GM23338 (cell line): Measurements from ENCODE around the gene MYO6. TPM values are rescaled to one million over a fixed set of nuclear protein-coding genes. Genes with fewer than 3 reads are reported as not detected.

Experiments
- ATAC-seq: fragments of 200-7000 bp; cut with Tn5 transposase; 3 replicates; pipeline ENCODE4 v1.9.1; 2020
- DNase-seq: peaks from one replicate; pipeline ENCODE4 v3.0.0-alpha.2; 2015; ENCODE audit warnings: low spot score
- H2AFZ ChIP-seq: fragments of 200-600 bp; sonication (generic); 2 replicates; pipeline ENCODE4 v1.8.0; 2016; ENCODE audit warnings: antibody characterized with exemption, mild to moderate bottlenecking, moderate library complexity
- H3F3A ChIP-seq: fragments of 200-600 bp; sonication (generic); replicated peaks from 2 replicates; pipeline ENCODE4 v1.8.0; 2017; ENCODE audit warnings: antibody characterized with exemption, mixed run types, low read depth
- H3K27ac ChIP-seq: fragments of 200-600 bp; sonication (generic); 2 replicates; pipeline ENCODE4 v1.6.1; 2016; ENCODE audit warnings: low read depth
- H3K27me3 ChIP-seq: fragments of 200-600 bp; sonication (generic); 2 replicates; pipeline ENCODE4 v1.8.0; 2016; ENCODE audit warnings: mild to moderate bottlenecking, mixed run types, moderate library complexity; ENCODE audit not compliant: insufficient read depth
- H3K36me3 ChIP-seq: fragments of 200-600 bp; sonication (generic); 2 replicates; pipeline ENCODE4 v1.8.0; 2016; ENCODE audit warnings: mild to moderate bottlenecking; ENCODE audit not compliant: insufficient read depth
- H3K4me1 ChIP-seq: fragments of 200-600 bp; sonication (generic); 2 replicates; pipeline ENCODE4 v1.8.0; 2016; ENCODE audit warnings: mild to moderate bottlenecking, moderate library complexity; ENCODE audit not compliant: insufficient read depth
- H3K4me2 ChIP-seq: fragments of 200-600 bp; sonication (generic); 2 replicates; pipeline ENCODE4 v1.7.1; 2017; ENCODE audit warnings: mixed run types
- H3K4me3 ChIP-seq: fragments of 200-600 bp; sonication (generic); 2 replicates; pipeline ENCODE4 v1.6.1; 2016; ENCODE audit warnings: mixed run types
- H3K79me2 ChIP-seq: fragments of 200-600 bp; sonication (generic); replicated peaks from 2 replicates; pipeline ENCODE4 v1.8.0; 2017; ENCODE audit warnings: mild to moderate bottlenecking; ENCODE audit not compliant: insufficient read depth
- H3K9me2 ChIP-seq: fragments of 200-600 bp; sonication (generic); 2 replicates; pipeline ENCODE4 v1.8.0; 2017; ENCODE audit not compliant: insufficient read depth
- H4K20me1 ChIP-seq: fragments of 200-600 bp; sonication (generic); replicated peaks from 2 replicates; pipeline ENCODE4 v1.8.0; 2017; ENCODE audit warnings: mild to moderate bottlenecking; ENCODE audit not compliant: insufficient read depth
- H3K27ac Mint-ChIP-seq: 2 replicates; pipeline ENCODE4 v1.8.0; 2020; ENCODE audit warnings: inconsistent platforms, mild to moderate bottlenecking, moderate library complexity, mixed read lengths
- H3K27me3 Mint-ChIP-seq: 3 replicates; pipeline ENCODE4 v1.8.0; 2022; ENCODE audit warnings: low read depth, mild to moderate bottlenecking, moderate library complexity, mixed read lengths, inconsistent platforms; ENCODE audit not compliant: insufficient read depth, poor library complexity
- H3K36me3 Mint-ChIP-seq: 3 replicates; pipeline ENCODE4 v1.8.0; 2021; ENCODE audit warnings: low read depth, mild to moderate bottlenecking, inconsistent platforms, moderate library complexity, mixed read lengths
- H3K4me1 Mint-ChIP-seq: 3 replicates; pipeline ENCODE4 v1.8.0; 2020; ENCODE audit warnings: mild to moderate bottlenecking, inconsistent platforms, mixed read lengths
- H3K4me3 Mint-ChIP-seq: 3 replicates; pipeline ENCODE4 v1.8.0; 2021; ENCODE audit warnings: moderate library complexity, mild to moderate bottlenecking, inconsistent platforms, mixed read lengths
- H3K9me3 Mint-ChIP-seq: 3 replicates; pipeline ENCODE4 v1.8.0; 2020; ENCODE audit warnings: moderate library complexity, mild to moderate bottlenecking, inconsistent platforms, mixed read lengths
- CREB1 ChIP-seq: fragments of 250-450 bp; sonication (Bioruptor Pico); IDR thresholded peaks from 2 replicates; pipeline ENCODE4 v1.5.0; 2020; ENCODE audit warnings: low read depth, mild to moderate bottlenecking, moderate library complexity
- ETS1 ChIP-seq: IDR thresholded peaks from 2 replicates; pipeline ENCODE4 v1.6.1; 2016; ENCODE audit warnings: antibody characterized with exemption
- EZH2 ChIP-seq: fragments of 200-600 bp; sonication (generic); IDR thresholded peaks from one replicate; pipeline ENCODE4 v1.8.0; 2017; ENCODE audit warnings: antibody characterized with exemption, mild to moderate bottlenecking, low read depth; ENCODE audit not compliant: unreplicated experiment
- NANOG ChIP-seq: IDR thresholded peaks from 2 replicates; pipeline ENCODE4 v1.6.1; 2016; ENCODE audit warnings: antibody characterized with exemption, borderline replicate concordance
- POLR2AphosphoS5 ChIP-seq: IDR thresholded peaks from 2 replicates; pipeline ENCODE4 v1.6.1; 2016; ENCODE audit warnings: antibody characterized with exemption, low read depth
- REST ChIP-seq: IDR thresholded peaks from one replicate; pipeline ENCODE4 v1.6.1; 2018; ENCODE audit warnings: antibody characterized with exemption; ENCODE audit not compliant: unreplicated experiment
- ZNF114 ChIP-seq: fragments of 250-450 bp; sonication (Bioruptor Pico); IDR thresholded peaks from 2 replicates; pipeline ENCODE4 v1.5.0; 2020; ENCODE audit warnings: mild to moderate bottlenecking, moderate library complexity
- ZNF331 ChIP-seq: fragments of 250-450 bp; sonication (Bioruptor Pico); IDR thresholded peaks from 2 replicates; pipeline ENCODE4 v1.5.0; 2020; ENCODE audit warnings: low read depth, mild to moderate bottlenecking, moderate library complexity
- ZNF462 ChIP-seq: fragments of 250-450 bp; sonication (Bioruptor Pico); IDR thresholded peaks from 2 replicates; pipeline ENCODE4 v1.5.0; 2020; ENCODE audit warnings: mild to moderate bottlenecking, moderate library complexity
- polyA plus RNA-seq: library from polyadenylated mRNA; unstranded; fragments of >200 nt; fragmentation: Nextera tagmentation; extraction: Ambion mirVana; gene quantifications from 2 replicates; pipeline ENCODE4 v1.2.1, GENCODE V29; 2016
- total RNA-seq: library from RNA; depleted of rRNA; stranded (reverse); fragments of >200 nt; shearing (Covaris generic); gene quantifications from 2 replicates; pipeline ENCODE4 v1.2.3, GENCODE V29; 2014

The MYO6 gene
- total and polyA plus RNA-seq, 2 experiments from 2014 or later: 21.8 to 33.0 TPM

GRCh38 chr6:75751443-75751842, 2.4 kb downstream of the MYO6 start (continued):
- TF ChIP-seq NANOG (no peak), EZH2 (no peak), POLR2AphosphoS5 (no peak), ZNF114 (CRISPR knock-in tag) (no peak), ETS1 (no peak), ZNF331 (no peak), REST (no peak)

GRCh38 chr6:75752365-75752764, 3.3 kb downstream of the MYO6 start:
- Histone ChIP-seq H3K27ac (no peak overlapping the region), H3K4me2 (no peak overlapping the region), H3K9me2 (no peaks in the 10 kb centered on the region), H3K27me3 (peaks cover 19% of the 10 kb centered on the region), H3K36me3 (no peaks in the 10 kb centered on the region), H3K79me2 (peaks cover 5% of the 10 kb centered on the region; the same call in 1 of the 2 replicates), H2AFZ (no peak overlapping the region), H3K4me3 (no peak overlapping the region), H3K4me1 (peaks cover 7% of the 10 kb centered on the region), H4K20me1 (peaks cover 3% of the 10 kb centered on the region; the same call in 1 of the 2 replicates), H3F3A (no peaks in the 10 kb centered on the region)
- Mint-ChIP-seq H3K36me3 (no peaks in the 10 kb centered on the region), H3K4me1 (peaks cover 9% of the 10 kb centered on the region), H3K27me3 (peaks cover 20% of the 10 kb centered on the region), H3K9me3 (no peaks in the 10 kb centered on the region), H3K27ac (no peak overlapping the region), H3K4me3 (no peak overlapping the region)
- ATAC-seq: no peak
- DNase-seq: no peak
- no peak for TF ChIP-seq ZNF114 (CRISPR knock-in tag)
- no peak for TF ChIP-seq ETS1
- TF ChIP-seq REST: no peak
- no peak for TF ChIP-seq ZNF462 (CRISPR knock-in tag)
- no peak for TF ChIP-seq CREB1 (CRISPR knock-in tag)
